GM15510 (cell line): Measurements from ENCODE around the gene NT5C2.

Experiments used
- POLR2A ChIP-seq: IDR thresholded peaks from 3 replicates; pipeline ENCODE4 v1.6.1; 2011; ENCODE audit warnings: borderline replicate concordance; ENCODE audit not compliant: insufficient read length; ENCODE audit errors: extremely low read depth

NT5C2 gene

GRCh38 chr10:103130910-103131309, 62.2 kb downstream of the NT5C2 start:
- no peak for TF ChIP-seq POLR2A

- TF ChIP-seq POLR2A: no peak
Measured at GRCh38 chr10:103127241-103127640, 65.8 kb downstream of the NT5C2 start.

- TF ChIP-seq POLR2A: no peak
Measured at GRCh38 chr10:103125323-103126267, 67.5 kb downstream of the NT5C2 start.

GRCh38 chr10:103124420-103125096, 68.5 kb downstream of the NT5C2 start:
- no peak for TF ChIP-seq POLR2A

GRCh38 chr10:103123282-103124024, 69.6 kb downstream of the NT5C2 start:
- TF ChIP-seq POLR2A: no peak

GRCh38 chr10:103120977-103121735, 71.9 kb downstream of the NT5C2 start:
- no peak for TF ChIP-seq POLR2A

GRCh38 chr10:103120546-103120945, 72.5 kb downstream of the NT5C2 start:
- no peak for TF ChIP-seq POLR2A

- TF ChIP-seq POLR2A: no peak
Measured at GRCh38 chr10:103117247-103117646, 75.8 kb downstream of the NT5C2 start.

GRCh38 chr10:103114876-103115275, 78.2 kb downstream of the NT5C2 start:
- TF ChIP-seq POLR2A: no peak

GRCh38 chr10:103111918-103112877, 80.9 kb downstream of the NT5C2 start:
- no peak for TF ChIP-seq POLR2A

GRCh38 chr10:103111031-103111917, 81.8 kb downstream of the NT5C2 start:
- TF ChIP-seq POLR2A: no peak

GRCh38 chr10:103110407-103110806, 82.7 kb downstream of the NT5C2 start:
- TF ChIP-seq POLR2A: no peak

- no peak for TF ChIP-seq POLR2A
Measured at GRCh38 chr10:103109821-103110220, 83.3 kb downstream of the NT5C2 start.

GRCh38 chr10:103106539-103106938, 86.5 kb downstream of the NT5C2 start:
- no peak for TF ChIP-seq POLR2A
